Endothelial cell of umbilical vein (primary cell): Measurements from ENCODE around the gene ANKRD36C. TPM values are rescaled to one million over a fixed set of nuclear protein-coding genes. Genes with fewer than 3 reads are reported as not detected.
"Not testable (repeated sequence)": the region's sequence is repeated elsewhere in the genome, so short reads cannot be mapped to it uniquely, and the experiment has no call there.

Experiments
- BruUV-seq: library from RNA; stranded (reverse); fragments of 400-500 nt; replicated peaks from 2 replicates; lab custom pipeline; 2021; lab: Mats Ljungman, UMichigan
- CTCF ChIA-PET: fragments of 300-600, 350-600 bp; sonication (Branson Sonifier 250); formaldehyde crosslinking; loops from one replicate; lab custom pipeline; 2021; ENCODE audit warnings: antibody characterized with exemption, inconsistent platforms; lab: Charles Lee
- POLR2A ChIA-PET: fragments of 300-600, 350-600 bp; sonication (Branson Sonifier 250); formaldehyde crosslinking; loops from one replicate; lab custom pipeline; 2021; ENCODE audit warnings: antibody characterized with exemption, inconsistent platforms; lab: Charles Lee
- DNase-seq: peaks from one replicate; pipeline ENCODE4 v3.0.0-alpha.2; 2011; ENCODE audit warnings: low read depth, low spot score
- FAIRE-seq: peaks from 2 replicates; lab custom pipeline; 2011; peaks lifted over from hg19 to GRCh38; lab: Jason Lieb, UNC
- H2AFZ ChIP-seq: 2 replicates; pipeline ENCODE4 v1.6.0; 2012; ENCODE audit warnings: low read depth, low read length, control low read depth, inconsistent platforms
- H3K27ac ChIP-seq: 2 replicates; pipeline ENCODE4 v1.5.1; 2011; ENCODE audit warnings: low read depth, mild to moderate bottlenecking, control low read depth, low read length, moderate library complexity; ENCODE audit not compliant: insufficient read depth
- H3K27me3 ChIP-seq, 2 experiments: 2 replicates each; pipeline versions ENCODE4 v1.6.0 to v1.6.1; 2011; ENCODE audit warnings: low read length in 2 of 2, mixed read lengths in 1 of 2; ENCODE audit not compliant: control insufficient read depth in 2 of 2, insufficient read depth in 2 of 2
- H3K36me3 ChIP-seq, 2 experiments: 2 replicates in 1 of 2; 3 replicates in 1 of 2; pipeline ENCODE4 v1.5.1; 2011; ENCODE audit warnings: low read length in 2 of 2, mild to moderate bottlenecking in 1 of 2, moderate library complexity in 1 of 2; ENCODE audit not compliant: control insufficient read depth in 2 of 2, insufficient read depth in 2 of 2; ENCODE audit errors: extremely low read depth in 1 of 2
- H3K4me1 ChIP-seq: 3 replicates; pipeline ENCODE4 v1.5.1; 2011; ENCODE audit warnings: mild to moderate bottlenecking, low read length; ENCODE audit not compliant: control insufficient read depth, insufficient read depth; ENCODE audit errors: extremely low read depth
- H3K4me2 ChIP-seq: 2 replicates; pipeline ENCODE4 v1.6.1; 2011; ENCODE audit warnings: low read length, control low read depth, mixed read lengths; ENCODE audit not compliant: insufficient read depth
- H3K4me3 ChIP-seq, 3 experiments: fragments of 200-600 bp in 1 of 3; sonication (generic), shearing (Covaris generic) in 1 of 3; replicated peaks in 1 of 3; 2 replicates each; pipeline ENCODE4 v1.5.1; 2011 to 2016; ENCODE audit warnings: control low read depth in 3 of 3, low read length in 3 of 3, mild to moderate bottlenecking in 2 of 3, inconsistent platforms in 1 of 3, low read depth in 1 of 3, moderate library complexity in 1 of 3; ENCODE audit not compliant: insufficient read depth in 1 of 3
- H3K79me2 ChIP-seq: 2 replicates; pipeline ENCODE4 v1.6.0; 2012; ENCODE audit warnings: low read length, inconsistent platforms; ENCODE audit not compliant: control insufficient read depth, insufficient read depth
- H3K9ac ChIP-seq: replicated peaks from 2 replicates; pipeline ENCODE3; 2011; ENCODE audit warnings: low read length, control low read depth; ENCODE audit not compliant: insufficient read depth; ENCODE audit errors: extremely low read depth
- H3K9me1 ChIP-seq: replicated peaks from 3 replicates; pipeline ENCODE4 v1.6.0; 2011; ENCODE audit warnings: mild to moderate bottlenecking, low read length; ENCODE audit not compliant: control insufficient read depth, insufficient read depth; ENCODE audit errors: extremely low read depth
- H3K9me3 ChIP-seq: replicated peaks from 2 replicates; pipeline ENCODE4 v1.5.1; 2012; ENCODE audit warnings: low read length, inconsistent platforms; ENCODE audit not compliant: control insufficient read depth, insufficient read depth
- H4K20me1 ChIP-seq: replicated peaks from 2 replicates; pipeline ENCODE3; 2011; ENCODE audit warnings: mild to moderate bottlenecking, low read length; ENCODE audit not compliant: control insufficient read depth, insufficient read depth; ENCODE audit errors: extremely low read depth
- dilution Hi-C: fragments of 300-500 bp; cut with MboI; formaldehyde crosslinking; loops from one replicate; pipeline ENCODE4 v1.15.0; 2019; ENCODE audit warnings: low sequenced_read_pairs; ENCODE audit not compliant: extremely low pct_ligation_motif_present
- intact Hi-C: fragments of 100-400 bp; cut with micrococcal nuclease; formaldehyde crosslinking; loops from one replicate; pipeline ENCODE4 v1.10.0; 2022
- polyA plus RNA-seq, 4 experiments: library from polyadenylated mRNA; depleted of rRNA in 3 of 4; stranded (reverse) in 3 of 4; unstranded in 1 of 4; fragments of >200 nt; gene quantifications; 2 replicates each; pipeline versions ENCODE4 v1.2.1 to v1.2.3, GENCODE V29; 2011 to 2012; ENCODE audit warnings: missing spikeins in 1 of 4
- total RNA-seq: library from RNA; stranded (reverse); gene quantifications from 2 replicates; pipeline ENCODE4 v1.2.3, GENCODE V29; 2021

The ANKRD36C gene
- total and polyA plus RNA-seq, 2 donors (not counting 3 experiments of a cell fraction or from before 2014, with no cell fraction given): 4.4 to 108 TPM

DNA sequence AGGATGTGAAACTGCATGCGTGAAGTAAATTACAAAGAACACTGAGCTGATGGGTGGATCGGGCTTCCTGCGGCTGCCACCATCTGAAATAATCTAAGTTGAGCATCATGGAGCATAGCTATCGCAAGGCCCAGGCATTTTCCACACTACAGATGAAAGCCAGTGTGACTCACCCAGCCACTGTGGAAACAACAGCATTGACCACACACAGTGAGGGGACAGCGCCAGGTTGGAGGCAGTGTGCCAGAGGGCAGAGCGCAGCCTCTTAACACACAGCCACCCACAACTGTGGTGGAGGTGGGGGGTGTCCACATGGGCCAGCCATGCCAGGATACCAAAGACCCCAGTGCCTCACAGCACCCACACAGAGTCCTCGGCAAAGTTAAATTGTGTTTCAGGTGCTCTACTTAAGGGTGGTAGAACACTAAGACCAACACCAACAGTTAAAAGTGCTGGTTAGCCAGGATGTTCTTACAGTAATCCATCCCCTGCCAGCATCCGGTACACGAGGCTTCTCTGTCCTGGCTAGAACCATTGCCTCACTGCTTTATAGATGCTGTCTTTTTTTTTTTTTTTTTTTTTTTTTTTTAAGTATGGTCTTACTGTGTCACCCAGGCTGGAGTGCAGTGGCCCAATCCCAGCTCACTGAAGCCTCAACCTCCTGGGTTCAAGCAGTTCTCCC lies 28.4 kb upstream of the ANKRD36C start:
- H3K9me3 ChIP-seq, intact Hi-C loops, H3K4me1 ChIP-seq, DNase-seq, H3K27ac ChIP-seq, H2AFZ ChIP-seq, H3K4me3 ChIP-seq, H3K27me3 ChIP-seq, FAIRE-seq, H3K9me1 ChIP-seq, dilution Hi-C loops, H4K20me1 ChIP-seq, H3K4me2 ChIP-seq, H3K9ac ChIP-seq, H3K36me3 ChIP-seq, H3K79me2 ChIP-seq, POLR2A ChIA-PET, BruUV-seq: not testable (repeated sequence)
- CTCF ChIA-PET: interaction anchor here (0.6 kb wide), 1 partner anchor 28 kb away, joined by 8 read pairs; no protein-coding TSS in a partner anchor

DNA sequence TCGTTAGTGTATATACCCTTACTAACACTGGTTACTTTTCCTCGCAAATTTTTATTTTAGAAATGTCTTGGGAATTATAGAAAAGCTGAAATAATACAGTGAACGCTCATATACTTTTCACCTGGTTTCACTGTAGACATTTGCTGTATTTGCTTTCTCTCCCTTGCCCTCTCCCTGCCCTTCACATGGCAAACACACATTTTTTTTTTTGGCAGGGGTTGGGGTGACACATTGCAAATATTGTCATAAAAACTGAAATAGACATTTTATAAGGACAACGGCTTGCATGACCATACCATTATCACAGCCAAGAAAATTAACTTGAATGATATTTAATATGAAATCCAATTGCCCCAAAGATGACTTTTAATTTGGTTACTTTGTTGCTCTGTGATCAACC lies 24.7 kb upstream of the ANKRD36C start:
- H3K79me2 ChIP-seq, POLR2A ChIA-PET, DNase-seq, H3K27ac ChIP-seq, BruUV-seq, H3K36me3 ChIP-seq, H3K9me3 ChIP-seq, H3K9ac ChIP-seq, H3K9me1 ChIP-seq, FAIRE-seq, dilution Hi-C loops, H3K4me3 ChIP-seq, H3K4me2 ChIP-seq, H3K27me3 ChIP-seq, H2AFZ ChIP-seq, H3K4me1 ChIP-seq, intact Hi-C loops, H4K20me1 ChIP-seq: not testable (repeated sequence)
- CTCF ChIA-PET: interaction anchor here (1.0 kb wide), 1 partner anchor 100 kb away, joined by 4 read pairs; no protein-coding TSS in a partner anchor

DNA sequence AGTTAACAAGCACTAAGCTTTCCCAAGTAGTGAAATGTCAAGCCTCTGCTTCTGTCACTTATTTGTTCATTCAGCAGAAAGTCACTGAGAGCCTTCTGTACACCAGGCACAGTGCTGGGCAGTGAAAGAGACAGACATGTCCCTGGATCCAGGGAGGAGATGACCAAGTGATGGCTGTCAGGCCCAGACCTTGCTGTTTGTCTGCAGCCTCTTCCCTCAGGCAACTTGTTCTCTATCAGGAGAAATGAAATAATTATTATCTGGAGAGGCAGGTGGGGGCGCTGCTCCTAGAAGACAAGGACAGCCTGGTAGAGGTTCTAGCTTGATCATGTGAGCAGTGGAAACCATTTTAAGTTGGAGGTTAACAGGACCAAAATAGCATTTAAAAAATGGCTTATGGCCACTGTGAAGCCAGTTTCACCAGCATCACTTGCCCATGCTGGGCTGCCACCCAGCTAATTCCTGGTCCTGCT lies 21.2 kb upstream of the ANKRD36C start:
- FAIRE-seq, H3K4me2 ChIP-seq, dilution Hi-C loops, H3K36me3 ChIP-seq, intact Hi-C loops, H3K9me1 ChIP-seq, POLR2A ChIA-PET, H3K4me1 ChIP-seq, H2AFZ ChIP-seq, H4K20me1 ChIP-seq, BruUV-seq, H3K9me3 ChIP-seq, H3K4me3 ChIP-seq, H3K9ac ChIP-seq, H3K79me2 ChIP-seq, H3K27ac ChIP-seq, H3K27me3 ChIP-seq, DNase-seq: not testable (repeated sequence)
- CTCF ChIA-PET: interaction anchor here (0.8 to 1.5 kb wide), 2 partner anchors 10 to 162 kb away, joined by 3 to 5 read pairs; no protein-coding TSS in a partner anchor

DNA sequence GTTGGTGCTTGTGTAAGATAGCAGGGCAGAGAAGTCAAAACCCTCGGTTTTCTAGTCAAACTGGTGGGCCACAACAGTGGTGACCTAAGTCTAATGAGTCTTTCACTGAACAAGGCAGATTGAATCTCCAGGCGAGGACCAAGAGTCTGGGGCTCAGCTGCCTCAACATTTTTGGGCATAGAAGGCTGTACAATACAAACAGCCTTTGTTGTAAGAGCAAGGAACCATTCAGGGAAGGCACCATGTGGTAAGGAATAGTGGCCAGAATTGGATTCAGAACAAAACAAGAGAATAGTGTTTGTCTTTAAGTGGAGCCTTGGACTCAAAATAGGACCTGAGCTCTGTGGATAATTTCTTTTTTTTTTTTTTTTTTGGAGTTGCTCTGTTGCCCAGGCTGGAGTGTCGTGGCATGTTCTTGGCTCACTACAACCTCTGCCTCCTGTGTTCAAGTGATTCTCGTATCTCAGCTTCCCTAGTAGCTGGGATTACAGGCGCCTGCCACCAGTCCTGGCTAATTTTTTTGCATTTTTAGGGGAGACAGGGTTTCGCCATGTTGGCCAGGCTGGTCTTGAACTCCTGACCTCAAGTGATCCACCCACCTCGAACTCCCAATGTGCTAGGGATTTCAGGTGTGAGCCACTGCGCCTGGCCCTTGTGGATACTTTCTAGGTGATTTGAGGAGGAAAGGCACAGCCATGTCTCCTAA lies 20.6 kb upstream of the ANKRD36C start:
- H3K4me3 ChIP-seq, H3K36me3 ChIP-seq, H3K27ac ChIP-seq, H4K20me1 ChIP-seq, H3K9ac ChIP-seq, intact Hi-C loops, H3K9me1 ChIP-seq, H3K79me2 ChIP-seq, POLR2A ChIA-PET, H3K9me3 ChIP-seq, H3K4me1 ChIP-seq, H3K4me2 ChIP-seq, DNase-seq, H2AFZ ChIP-seq, H3K27me3 ChIP-seq, BruUV-seq, dilution Hi-C loops, FAIRE-seq: not testable (repeated sequence)
- CTCF ChIA-PET: interaction anchor here (0.8 to 1.5 kb wide), 2 partner anchors 11 to 162 kb away, joined by 3 to 5 read pairs; no protein-coding TSS in a partner anchor
